ENCODE results near the gene FAM83E. TPM values are rescaled to one million over a fixed set of nuclear protein-coding genes. Genes with fewer than 3 reads are reported as not detected.

FAM83E gene
- polyA plus RNA-seq, 1 donor from 2014 or later = 0.73 TPM

GRCh38 chr19:48613852-48614435 is 932 bp downstream of the FAM83E start:
- H3K27ac ChIP-seq (ENCODE audit: low read length) = no peak overlapping the region
- TF ChIP-seq TAF1 (IDR thresholded peaks at IDR 0.05; ENCODE audit: low read depth) = no peak
- TF ChIP-seq REST (IDR thresholded peaks at IDR 0.05; ENCODE audit: borderline replicate concordance) = no peak
- TF ChIP-seq EZH2 (IDR thresholded peaks at IDR 0.05; ENCODE audit: borderline replicate concordance, insufficient read depth, low read length, poor library complexity, severe bottlenecking) = no peak
- no peak for TF ChIP-seq POLR2AphosphoS5 (IDR thresholded peaks at IDR 0.05)
- no peak for TF ChIP-seq SMC3 (conservative IDR thresholded peaks at IDR 0.05; ENCODE audit: poor library complexity)
- no peak for TF ChIP-seq MXI1 (conservative IDR thresholded peaks at IDR 0.05; ENCODE audit: poor library complexity, severe bottlenecking)
- TF ChIP-seq EP300 (conservative IDR thresholded peaks at IDR 0.05; ENCODE audit: poor library complexity, severe bottlenecking) = no peak
- no peak for TF ChIP-seq RAD21 (conservative IDR thresholded peaks at IDR 0.05)
- no peak for TF ChIP-seq CTCF (IDR thresholded peaks at IDR 0.05; ENCODE audit: poor library complexity, severe bottlenecking)
- peaks cover 3% of the 10 kb centered on the region for H3K36me3 ChIP-seq (ENCODE audit: insufficient read depth, low read length)
- no peaks in the 10 kb centered on the region for H3K27me3 ChIP-seq (ENCODE audit: insufficient read depth, low read depth, low read length)
- H3K79me2 ChIP-seq (replicated peaks; ENCODE audit: insufficient read depth, low read length) = peaks cover 24% of the 10 kb centered on the region
- peaks cover 4% of the 10 kb centered on the region for H4K20me1 ChIP-seq (ENCODE audit: insufficient read depth)
- H3K9me2 ChIP-seq (ENCODE audit: insufficient read depth, low read length) = no peaks in the 10 kb centered on the region
- H3K9ac ChIP-seq (ENCODE audit: low read length) = no peak overlapping the region
- no peak overlapping the region for H2AFZ ChIP-seq (ENCODE audit: low read depth, low read length)
- H3K4me3 ChIP-seq (ENCODE audit: low read length) = no peak overlapping the region
- no peaks in the 10 kb centered on the region for H3K9me3 ChIP-seq (ENCODE audit: low read length)
- H3F3A ChIP-seq (ENCODE audit: insufficient read depth, low read length, poor library complexity, severe bottlenecking) = no peaks in the 10 kb centered on the region
- no peak overlapping the region for H3K4me2 ChIP-seq (ENCODE audit: low read length)

- Histone ChIP-seq H3K36me3 (ENCODE audit: insufficient read depth, low read length) (peaks cover 3% of the 10 kb centered on the region), H4K20me1 (ENCODE audit: insufficient read depth) (peaks cover 4% of the 10 kb centered on the region), H3K27ac (ENCODE audit: low read length) (no peak overlapping the region), H3F3A (ENCODE audit: insufficient read depth, low read length, poor library complexity, severe bottlenecking) (no peaks in the 10 kb centered on the region), H2AFZ (ENCODE audit: low read depth, low read length) (no peak overlapping the region), H3K27me3 (ENCODE audit: insufficient read depth, low read depth, low read length) (no peaks in the 10 kb centered on the region), H3K9me2 (ENCODE audit: insufficient read depth, low read length) (no peaks in the 10 kb centered on the region), H3K4me3 (ENCODE audit: low read length) (no peak overlapping the region), H3K4me2 (ENCODE audit: low read length) (no peak overlapping the region), H3K9ac (ENCODE audit: low read length) (no peak overlapping the region), H3K79me2 (replicated peaks; ENCODE audit: insufficient read depth, low read length) (peaks cover 17% of the 10 kb centered on the region), H3K9me3 (ENCODE audit: low read length) (no peaks in the 10 kb centered on the region)
- TF ChIP-seq EZH2 (IDR thresholded peaks at IDR 0.05; ENCODE audit: borderline replicate concordance, insufficient read depth, low read length, poor library complexity, severe bottlenecking) (no peak), TAF1 (IDR thresholded peaks at IDR 0.05; ENCODE audit: low read depth) (no peak)
These were observed 1.6 kb downstream of the FAM83E start for GRCh38 chr19:48613024-48613851.

Measured in neural cell (in vitro differentiated cells).